ENCODE measurements around the gene MYO5B.
A peak's percentile ranks its signal among the peaks of the same experiment; 100 is the strongest.
"Not testable (repeated sequence)": the region's sequence is repeated elsewhere in the genome, so short reads cannot be mapped to it uniquely, and the experiment has no call there.

The MYO5B gene

GRCh38 chr18:49835405-49835804 is 359.5 kb downstream of the MYO5B start:
- DNase-seq (ENCODE audit: low read depth) = no peak

GRCh38 chr18:49834258-49834657 is 360.7 kb downstream of the MYO5B start:
- DNase-seq (ENCODE audit: low read depth) = no peak

GRCh38 chr18:49833814-49834213 is 361.1 kb downstream of the MYO5B start:
- no peak for DNase-seq (ENCODE audit: low read depth)

- no peak for DNase-seq (ENCODE audit: low read depth)
These were observed 362.7 kb downstream of the MYO5B start for GRCh38 chr18:49832221-49832647.

- DNase-seq (ENCODE audit: low read depth) = no peak
These were observed 367.0 kb downstream of the MYO5B start for GRCh38 chr18:49827996-49828395.

- DNase-seq (ENCODE audit: low read depth) = peak; percentile 51
These were observed 374.9 kb downstream of the MYO5B start for GRCh38 chr18:49819823-49820671.

GRCh38 chr18:49819071-49819662 is 375.8 kb downstream of the MYO5B start:
- DNase-seq (ENCODE audit: low read depth) = no peak

- no peak for DNase-seq (ENCODE audit: low read depth)
These were observed 377.0 kb downstream of the MYO5B start for GRCh38 chr18:49817947-49818346.

GRCh38 chr18:49815927-49816326 is 379.0 kb downstream of the MYO5B start:
- DNase-seq (ENCODE audit: low read depth) = no peak

GRCh38 chr18:49814147-49814499 is 380.8 kb downstream of the MYO5B start:
- DNase-seq (ENCODE audit: low read depth) = peak; percentile 76

- DNase-seq (ENCODE audit: low read depth) = peak; percentile 80
These were observed 381.4 kb downstream of the MYO5B start, which contains the start of gene ACAA2 for GRCh38 chr18:49813319-49814146. Gene ACAA2 (minus strand): TSS chr18:49813533. CDS start chr18:49813484, 49 bp downstream.

GRCh38 chr18:49813069-49813318 is 382.0 kb downstream of the MYO5B start:
- DNase-seq (ENCODE audit: low read depth) = peak; percentile 29

- no peak for DNase-seq (ENCODE audit: low read depth)
These were observed 382.5 kb downstream of the MYO5B start for GRCh38 chr18:49812286-49813068.

- DNase-seq (ENCODE audit: low read depth) = no peak
These were observed 383.6 kb downstream of the MYO5B start for GRCh38 chr18:49811151-49811938.

- not testable (repeated sequence) for DNase-seq (ENCODE audit: low read depth)
These were observed 386.3 kb downstream of the MYO5B start for GRCh38 chr18:49808553-49809191.

GRCh38 chr18:49804096-49804495 is 390.9 kb downstream of the MYO5B start:
- DNase-seq (ENCODE audit: low read depth) = no peak

GRCh38 chr18:49802623-49803022 is 392.3 kb downstream of the MYO5B start:
- no peak for DNase-seq (ENCODE audit: low read depth)

- DNase-seq (ENCODE audit: low read depth) = not testable (repeated sequence)
These were observed 394.5 kb downstream of the MYO5B start for GRCh38 chr18:49800491-49800890.

GRCh38 chr18:49799806-49800205 is 395.1 kb downstream of the MYO5B start:
- DNase-seq (ENCODE audit: low read depth) = not testable (repeated sequence)

GRCh38 chr18:49798001-49798400 is 396.9 kb downstream of the MYO5B start:
- DNase-seq (ENCODE audit: low read depth) = no peak

All from amniotic epithelial cell (primary cell).